Stimulated activated CD8-positive, alpha-beta memory T cell treated with anti-CD3 and anti-CD28 coated beads, Interleukin-4, amount 100 ng/mL, for 1 hour (primary cell): ENCODE data around the gene OS9.
"Not testable (repeated sequence)": the region's sequence is repeated elsewhere in the genome, so short reads cannot be mapped to it uniquely, and the experiment has no call there.

Experiments
- DNase-seq, 2 donors: peaks; one replicate each; pipeline ENCODE4 v3.0.0-alpha.2; 2020; ENCODE audit warnings: low read depth in 2 of 2, low spot score in 1 of 2

Gene OS9

DNA sequence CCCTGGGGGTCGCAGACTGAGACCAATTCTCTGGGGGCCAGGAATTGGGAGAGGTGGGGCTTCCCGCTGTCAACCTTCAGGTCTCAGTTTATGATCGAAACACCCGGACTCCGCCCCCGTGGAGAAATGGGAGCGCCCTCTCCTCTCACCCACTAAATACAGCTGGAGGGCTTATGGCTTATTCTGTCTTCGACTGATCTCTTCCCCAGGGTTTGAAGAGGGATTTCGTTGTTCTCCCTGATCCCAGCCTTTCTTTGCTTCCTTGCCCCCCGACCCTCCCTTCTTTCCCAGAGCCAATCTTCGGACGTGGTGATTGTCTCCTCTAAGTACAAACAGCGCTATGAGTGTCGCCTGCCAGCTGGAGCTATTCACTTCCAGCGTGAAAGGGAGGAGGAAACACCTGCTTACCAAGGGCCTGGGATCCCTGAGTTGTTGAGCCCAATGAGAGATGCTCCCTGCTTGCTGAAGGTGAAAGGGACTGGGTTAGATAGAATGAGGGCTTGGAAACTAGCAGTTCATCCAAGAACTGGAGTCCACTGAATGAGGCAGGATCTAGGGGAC, 607 bp downstream of the OS9 start:
- no peak for DNase-seq

DNA sequence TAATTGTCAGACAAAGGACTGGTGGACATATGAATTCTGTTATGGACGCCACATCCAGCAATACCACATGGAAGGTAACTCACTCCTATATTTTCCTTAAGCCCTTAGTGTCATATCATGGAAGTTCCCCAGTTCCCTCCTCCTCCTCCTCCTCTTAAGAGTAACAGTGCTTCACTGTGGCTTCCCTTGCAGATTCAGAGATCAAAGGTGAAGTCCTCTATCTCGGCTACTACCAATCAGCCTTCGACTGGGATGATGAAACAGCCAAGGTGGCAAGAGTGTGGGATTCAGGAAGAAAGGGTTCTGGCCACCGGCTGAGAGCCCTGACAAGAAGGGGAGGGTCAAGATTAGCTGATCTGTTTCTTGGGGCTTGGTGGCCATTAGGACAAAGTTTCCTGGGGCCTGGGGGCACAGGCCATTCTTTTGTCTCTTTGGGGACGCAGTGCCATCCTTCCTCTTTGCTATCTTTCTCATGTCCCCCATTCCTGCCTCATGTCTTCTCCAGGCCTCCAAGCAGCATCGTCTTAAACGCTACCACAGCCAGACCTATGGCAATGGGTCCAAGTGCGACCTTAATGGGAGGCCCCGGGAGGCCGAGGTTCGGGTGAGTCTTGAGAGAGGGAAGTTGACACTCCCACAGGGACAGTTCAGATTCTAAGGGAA, 2.0 kb downstream of the OS9 start:
- no peak for DNase-seq

DNA sequence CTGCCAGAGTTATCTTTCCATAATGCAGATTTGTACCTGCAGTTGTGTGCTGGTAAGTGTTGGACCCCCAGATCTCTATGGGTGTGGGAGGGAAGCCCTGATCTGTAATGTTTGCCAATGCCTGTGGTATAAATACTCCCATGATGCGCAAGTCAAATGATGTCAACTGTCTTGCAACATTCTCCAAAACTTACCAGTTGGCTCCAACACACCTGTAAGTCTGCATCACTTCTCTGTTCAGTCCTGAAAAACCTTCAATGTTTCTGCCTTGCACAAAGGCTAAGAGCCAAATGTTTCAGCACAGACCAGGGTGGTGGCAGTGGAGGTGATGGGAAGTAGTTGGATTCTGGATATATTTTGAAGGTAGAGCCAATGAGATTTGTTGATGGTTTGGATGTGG, 3.1 kb downstream of the OS9 start:
- DNase-seq, result no peak

DNA sequence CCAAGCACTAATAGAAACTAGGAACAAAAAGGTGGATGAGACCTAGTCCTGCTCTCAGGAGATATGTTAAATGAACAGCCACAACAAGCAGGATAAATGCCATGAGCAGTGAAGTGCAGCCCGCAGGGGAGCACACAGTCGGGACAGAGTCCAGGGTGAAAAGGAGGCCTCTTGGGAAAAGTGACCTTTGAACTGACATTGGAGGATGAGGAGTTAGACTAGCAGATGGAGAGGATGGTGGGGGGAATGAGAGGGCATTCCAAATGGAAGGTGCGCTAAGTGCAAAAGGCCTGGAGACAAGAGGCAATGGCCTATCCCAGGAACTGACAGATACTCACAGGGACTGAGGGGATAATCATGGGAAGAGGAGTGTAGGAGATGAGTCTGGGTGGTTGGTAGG, 4.5 kb downstream of the OS9 start:
- no peak for DNase-seq

DNA sequence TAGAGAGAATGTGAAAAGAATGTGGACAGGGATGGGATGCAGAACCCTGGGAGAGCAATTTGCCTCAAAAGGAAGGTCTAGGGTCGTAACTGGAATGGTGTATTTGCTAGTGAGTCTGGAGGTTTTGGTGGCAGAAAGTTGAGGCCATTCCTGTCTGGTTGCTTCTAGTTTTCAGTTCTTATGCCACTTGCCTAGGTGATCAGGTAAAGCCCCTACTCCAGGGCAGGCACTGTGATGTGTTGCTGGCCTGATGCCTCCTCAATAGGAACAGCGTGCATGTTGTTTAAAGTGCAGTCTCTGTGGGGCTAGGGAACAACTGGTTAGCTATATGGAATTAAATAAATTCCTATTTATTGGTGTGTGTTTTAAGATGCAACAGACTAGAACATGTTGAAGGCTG, 6.4 kb downstream of the OS9 start:
- DNase-seq, result no peak

DNA sequence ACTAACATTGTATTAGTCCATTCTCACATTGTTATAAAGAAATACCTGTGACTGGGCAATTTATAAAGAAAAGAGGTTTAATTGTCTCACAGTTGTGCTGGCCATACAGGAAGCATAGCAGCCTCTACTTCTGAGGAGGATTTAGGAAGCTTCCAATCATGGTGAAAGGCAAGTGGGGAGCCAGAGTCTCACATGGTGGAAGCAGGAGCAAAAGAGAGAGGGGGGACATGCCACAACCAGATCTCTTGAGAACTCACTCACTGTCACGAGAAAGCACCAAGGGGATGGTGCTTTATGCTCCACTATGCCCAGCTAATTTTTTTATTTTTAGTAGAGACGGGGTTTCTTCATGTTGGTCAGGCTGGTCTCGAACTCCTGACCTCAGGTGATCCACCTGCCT, 13.3 kb downstream of the OS9 start:
- no peak for DNase-seq

DNA sequence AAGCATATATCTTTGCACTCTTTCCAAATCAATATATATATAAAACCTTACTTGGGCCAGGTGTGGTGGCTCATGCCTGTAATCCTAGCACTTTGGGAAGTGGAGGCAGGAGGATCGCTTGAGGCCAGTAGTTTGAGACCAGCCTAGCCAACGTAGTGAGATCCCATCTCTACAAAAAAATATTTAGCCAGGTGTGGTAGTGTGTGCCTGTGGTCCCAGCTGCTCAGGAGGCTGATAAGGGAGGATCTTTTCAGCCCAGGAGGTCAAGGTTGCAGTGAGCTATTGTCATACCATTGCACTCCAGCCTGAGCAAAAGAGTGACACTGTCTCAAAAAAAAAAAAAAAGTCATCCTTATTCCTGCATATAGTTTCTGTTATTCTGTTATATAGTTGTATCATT, 14.4 kb downstream of the OS9 start:
- no peak for DNase-seq

DNA sequence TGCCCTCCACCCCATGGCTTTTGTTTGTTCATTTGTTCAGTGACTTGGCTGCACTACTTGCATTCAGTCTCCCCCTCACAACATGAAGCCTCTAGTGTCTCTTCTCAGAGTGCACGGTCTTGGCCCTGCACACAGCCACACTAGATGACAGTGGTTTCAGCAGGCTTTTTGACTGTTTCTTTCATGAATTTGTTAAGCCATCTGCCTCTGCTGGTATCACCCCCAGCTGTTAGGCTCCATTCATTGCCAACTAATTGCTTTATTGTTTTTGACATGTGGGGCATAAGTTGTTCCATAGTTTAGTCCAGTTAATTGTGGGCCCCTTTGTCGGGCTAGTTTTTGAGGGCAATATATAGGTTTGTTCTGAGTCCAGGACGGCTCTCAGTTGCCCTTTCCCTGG, 18.8 kb downstream of the OS9 start:
- DNase-seq, result no peak

DNA sequence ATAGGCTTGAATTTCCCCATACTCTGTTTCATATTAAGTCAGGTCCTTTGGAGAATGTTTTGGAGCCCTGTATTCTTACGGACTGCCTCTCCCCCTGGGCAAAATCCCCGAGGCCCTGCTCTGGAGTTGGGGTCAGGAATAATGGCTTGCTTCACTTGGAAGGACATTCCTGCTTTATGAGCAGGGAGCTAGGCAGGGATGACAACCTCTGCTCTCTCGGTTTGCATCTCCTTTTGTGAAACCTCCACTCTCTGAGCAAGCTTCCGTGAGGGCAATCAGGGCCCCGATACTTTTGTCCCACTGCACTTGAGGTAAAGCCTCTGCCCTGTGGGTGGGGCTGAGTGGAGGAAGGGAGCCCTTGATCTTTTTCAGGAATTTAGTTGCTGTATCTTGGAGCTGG, 19.3 kb downstream of the OS9 start:
- DNase-seq, result no peak

DNA sequence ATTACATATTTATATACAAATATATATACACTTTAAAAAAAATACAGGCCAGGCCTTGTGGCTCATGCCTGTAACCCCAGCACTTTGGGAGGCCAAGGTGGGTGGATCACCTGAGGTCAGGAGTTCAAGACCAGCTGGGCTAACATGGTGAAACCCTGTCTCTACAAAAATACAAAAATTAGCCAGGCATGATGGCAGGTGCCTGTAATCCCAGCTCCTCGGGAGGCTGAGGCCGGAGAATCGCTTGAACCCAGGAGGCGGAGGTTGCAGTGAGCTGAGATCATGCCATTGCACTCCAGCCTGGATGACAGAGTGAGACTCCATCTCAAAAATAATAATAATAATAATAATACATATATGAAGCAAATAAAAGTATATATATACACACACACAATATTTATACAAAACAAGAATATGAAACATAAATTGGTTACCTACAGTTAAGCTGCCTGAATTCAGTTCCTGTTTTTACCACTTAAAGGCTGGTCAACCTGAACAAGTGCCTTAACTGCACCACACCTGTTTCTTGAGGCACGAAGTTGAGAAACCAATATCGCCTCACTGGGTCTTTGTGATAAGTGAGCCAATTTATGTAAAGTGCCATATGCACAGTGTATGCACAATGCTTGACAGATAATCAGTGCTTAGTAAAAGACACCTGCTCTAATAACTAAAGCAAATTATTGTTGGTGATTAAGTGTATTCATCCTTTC, 21.3 kb downstream of the OS9 start:
- DNase-seq, result not testable (repeated sequence)

DNA sequence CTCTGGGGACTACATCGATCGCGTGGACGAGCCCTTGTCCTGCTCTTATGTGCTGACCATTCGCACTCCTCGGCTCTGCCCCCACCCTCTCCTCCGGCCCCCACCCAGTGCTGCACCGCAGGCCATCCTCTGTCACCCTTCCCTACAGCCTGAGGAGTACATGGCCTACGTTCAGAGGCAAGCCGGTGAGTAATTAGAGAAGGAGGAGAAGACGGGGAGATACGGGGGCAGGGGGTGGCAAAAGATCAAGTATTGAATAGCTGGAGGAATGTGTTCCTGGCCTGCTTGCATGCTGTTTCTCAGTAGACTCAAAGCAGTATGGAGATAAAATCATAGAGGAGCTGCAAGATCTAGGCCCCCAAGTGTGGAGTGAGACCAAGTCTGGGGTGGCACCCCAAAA, 21.9 kb downstream of the OS9 start:
- no peak for DNase-seq

DNA sequence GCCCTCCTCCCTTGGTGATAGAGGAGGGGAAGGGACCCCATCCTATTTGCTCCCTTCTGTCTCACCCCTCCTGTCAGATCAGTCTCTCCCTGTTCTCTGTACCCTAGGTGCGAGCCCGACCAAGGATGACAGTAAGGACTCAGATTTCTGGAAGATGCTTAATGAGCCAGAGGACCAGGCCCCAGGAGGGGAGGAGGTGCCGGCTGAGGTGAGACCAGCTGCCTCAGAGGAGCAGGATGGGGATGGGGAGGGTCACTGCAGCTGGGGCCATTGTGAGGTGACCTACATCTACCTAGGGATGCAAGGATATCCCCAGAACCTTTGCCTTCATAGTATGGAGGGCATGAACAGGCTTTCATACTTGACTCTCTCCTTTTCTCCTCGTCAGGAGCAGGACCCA, 22.4 kb downstream of the OS9 start:
- no peak for DNase-seq

DNA sequence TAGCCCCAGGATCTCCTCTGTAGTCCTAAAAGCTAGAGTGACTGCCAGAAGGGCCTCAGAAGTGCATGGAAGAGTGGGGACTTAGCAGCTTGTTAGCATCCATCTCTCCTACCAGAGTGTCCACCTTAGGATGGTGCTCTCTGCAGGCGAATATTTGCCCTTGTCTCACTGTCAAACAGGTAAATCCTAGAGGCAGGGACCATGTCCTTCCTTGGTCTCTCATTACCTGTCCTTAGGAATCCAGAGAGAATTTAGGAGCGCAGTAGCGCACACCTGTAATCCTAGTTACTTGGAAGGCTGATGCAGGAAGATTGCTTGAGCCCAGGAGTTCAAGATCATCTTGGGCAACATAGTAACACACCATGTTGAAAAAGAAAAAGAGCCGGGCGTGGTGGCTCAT, 23.2 kb downstream of the OS9 start:
- no peak for DNase-seq

DNA sequence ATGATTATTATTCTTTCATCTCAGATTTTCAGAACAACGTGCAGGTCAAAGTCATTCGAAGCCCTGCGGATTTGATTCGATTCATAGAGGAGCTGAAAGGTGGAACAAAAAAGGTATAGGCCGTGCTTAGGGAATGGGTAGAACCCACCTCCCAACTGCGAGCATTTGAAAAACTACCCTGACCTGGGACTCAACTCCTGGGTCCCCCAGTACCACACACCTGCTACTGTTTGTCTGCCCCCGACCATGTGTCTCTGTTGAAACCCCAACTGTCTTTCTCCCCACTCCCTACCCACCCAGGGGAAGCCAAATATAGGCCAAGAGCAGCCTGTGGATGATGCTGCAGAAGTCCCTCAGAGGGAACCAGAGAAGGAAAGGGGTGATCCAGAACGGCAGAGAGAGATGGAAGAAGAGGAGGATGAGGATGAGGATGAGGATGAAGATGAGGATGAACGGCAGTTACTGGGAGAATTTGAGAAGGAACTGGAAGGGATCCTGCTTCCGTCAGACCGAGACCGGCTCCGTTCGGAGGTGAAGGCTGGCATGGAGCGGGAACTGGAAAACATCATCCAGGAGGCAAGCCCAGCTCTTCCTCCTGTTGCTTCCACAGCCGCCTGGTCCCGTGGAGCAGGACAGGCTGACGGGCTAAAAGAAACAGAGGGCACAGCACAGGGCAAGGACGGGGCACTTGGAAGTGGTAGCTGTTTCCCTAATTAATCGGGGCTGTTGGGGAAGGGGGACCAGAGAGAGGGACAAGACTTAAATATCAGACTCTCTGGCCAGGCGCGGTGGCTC, 24.1 kb downstream of the OS9 start:
- DNase-seq, result no peak

DNA sequence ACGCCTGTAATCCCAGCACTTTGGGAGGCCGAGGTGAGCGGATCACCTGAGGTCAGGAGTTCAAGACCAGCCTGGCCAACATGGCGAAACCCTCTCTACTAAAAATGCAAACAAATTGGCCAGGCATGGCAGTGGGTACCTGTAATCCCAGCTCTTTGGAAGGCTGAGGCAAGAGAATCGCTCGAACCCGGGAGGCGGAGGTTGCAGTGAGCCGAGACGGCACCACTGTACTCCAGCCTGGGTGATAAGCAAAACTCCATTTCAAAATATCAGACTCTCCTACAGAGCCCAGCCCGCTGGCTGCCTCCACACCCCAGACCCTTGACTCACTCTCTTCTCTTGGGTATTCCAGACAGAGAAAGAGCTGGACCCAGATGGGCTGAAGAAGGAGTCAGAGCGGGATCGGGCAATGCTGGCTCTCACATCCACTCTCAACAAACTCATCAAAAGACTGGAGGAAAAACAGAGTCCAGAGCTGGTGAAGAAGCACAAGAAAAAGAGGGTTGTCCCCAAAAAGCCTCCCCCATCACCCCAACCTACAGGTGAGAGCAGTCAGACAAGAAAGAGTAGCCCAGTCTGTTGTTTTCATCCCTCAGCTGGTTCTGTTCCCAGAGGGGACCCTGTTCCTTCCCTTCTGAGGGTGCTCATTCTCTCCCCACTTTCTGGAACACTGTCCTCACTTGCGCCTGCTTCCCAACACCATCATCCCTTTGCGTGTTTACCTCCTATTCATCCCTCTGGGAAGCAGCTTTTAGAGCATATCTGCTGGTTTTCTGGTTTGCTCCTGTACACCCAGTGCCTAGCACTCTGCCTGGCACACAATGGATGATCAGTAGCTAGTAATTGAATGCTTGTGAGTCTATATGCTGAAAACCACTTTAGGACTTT, 25.0 kb downstream of the OS9 start:
- DNase-seq, result no peak

DNA sequence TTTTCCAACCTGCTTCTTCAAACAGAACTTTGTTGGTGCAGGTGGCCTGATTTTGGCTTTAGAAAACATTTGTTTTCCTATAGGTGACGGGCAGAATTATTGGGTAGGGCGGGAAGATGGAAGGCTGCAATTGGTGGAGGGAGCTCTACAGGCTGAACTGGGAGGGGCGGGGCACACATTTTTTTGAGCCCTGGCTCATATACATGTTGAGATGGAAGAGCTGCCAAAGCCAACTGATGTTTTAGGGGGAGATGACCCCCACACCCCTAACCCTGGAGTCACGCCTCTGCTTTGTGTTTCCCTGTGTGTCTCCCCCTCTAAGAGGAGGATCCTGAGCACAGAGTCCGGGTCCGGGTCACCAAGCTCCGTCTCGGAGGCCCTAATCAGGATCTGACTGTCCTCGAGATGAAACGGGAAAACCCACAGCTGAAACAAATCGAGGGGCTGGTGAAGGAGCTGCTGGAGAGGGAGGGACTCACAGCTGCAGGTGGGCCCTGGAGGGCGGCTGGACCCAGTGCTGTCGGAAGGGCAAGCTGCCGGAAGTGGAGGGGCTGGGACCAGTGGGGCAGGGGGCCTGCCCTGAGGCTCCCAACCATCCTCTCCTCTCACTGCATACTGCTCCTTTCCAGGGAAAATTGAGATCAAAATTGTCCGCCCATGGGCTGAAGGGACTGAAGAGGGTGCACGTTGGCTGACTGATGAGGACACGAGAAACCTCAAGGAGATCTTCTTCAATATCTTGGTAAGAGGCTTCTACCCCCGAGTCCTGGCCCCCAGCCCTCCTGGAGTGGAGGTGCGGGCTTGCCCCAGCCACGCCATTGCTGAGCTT, 26.1 kb downstream of the OS9 start:
- DNase-seq, result no peak

DNA sequence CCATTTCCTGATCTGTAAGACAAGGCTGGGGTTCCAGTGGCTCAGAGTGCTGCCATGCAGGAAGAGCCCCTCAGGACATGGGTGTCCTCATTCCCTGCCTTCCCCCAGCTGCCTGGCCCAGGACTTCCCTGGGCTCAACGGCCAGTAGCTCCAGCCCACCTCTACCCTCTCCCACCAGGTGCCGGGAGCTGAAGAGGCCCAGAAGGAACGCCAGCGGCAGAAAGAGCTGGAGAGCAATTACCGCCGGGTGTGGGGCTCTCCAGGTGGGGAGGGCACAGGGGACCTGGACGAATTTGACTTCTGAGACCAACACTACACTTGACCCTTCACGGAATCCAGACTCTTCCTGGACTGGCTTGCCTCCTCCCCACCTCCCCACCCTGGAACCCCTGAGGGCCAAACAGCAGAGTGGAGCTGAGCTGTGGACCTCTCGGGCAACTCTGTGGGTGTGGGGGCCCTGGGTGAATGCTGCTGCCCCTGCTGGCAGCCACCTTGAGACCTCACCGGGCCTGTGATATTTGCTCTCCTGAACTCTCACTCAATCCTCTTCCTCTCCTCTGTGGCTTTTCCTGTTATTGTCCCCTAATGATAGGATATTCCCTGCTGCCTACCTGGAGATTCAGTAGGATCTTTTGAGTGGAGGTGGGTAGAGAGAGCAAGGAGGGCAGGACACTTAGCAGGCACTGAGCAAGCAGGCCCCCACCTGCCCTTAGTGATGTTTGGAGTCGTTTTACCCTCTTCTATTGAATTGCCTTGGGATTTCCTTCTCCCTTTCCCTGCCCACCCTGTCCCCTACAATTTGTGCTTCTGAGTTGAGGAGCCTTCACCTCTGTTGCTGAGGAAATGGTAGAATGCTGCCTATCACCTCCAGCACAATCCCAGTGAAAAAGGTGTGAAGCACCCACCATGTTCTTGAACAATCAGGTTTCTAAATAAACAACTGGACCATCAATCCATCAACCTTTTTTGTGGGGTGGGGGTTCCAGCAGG, 27.0 kb downstream of the OS9 start:
- no peak for DNase-seq

DNA sequence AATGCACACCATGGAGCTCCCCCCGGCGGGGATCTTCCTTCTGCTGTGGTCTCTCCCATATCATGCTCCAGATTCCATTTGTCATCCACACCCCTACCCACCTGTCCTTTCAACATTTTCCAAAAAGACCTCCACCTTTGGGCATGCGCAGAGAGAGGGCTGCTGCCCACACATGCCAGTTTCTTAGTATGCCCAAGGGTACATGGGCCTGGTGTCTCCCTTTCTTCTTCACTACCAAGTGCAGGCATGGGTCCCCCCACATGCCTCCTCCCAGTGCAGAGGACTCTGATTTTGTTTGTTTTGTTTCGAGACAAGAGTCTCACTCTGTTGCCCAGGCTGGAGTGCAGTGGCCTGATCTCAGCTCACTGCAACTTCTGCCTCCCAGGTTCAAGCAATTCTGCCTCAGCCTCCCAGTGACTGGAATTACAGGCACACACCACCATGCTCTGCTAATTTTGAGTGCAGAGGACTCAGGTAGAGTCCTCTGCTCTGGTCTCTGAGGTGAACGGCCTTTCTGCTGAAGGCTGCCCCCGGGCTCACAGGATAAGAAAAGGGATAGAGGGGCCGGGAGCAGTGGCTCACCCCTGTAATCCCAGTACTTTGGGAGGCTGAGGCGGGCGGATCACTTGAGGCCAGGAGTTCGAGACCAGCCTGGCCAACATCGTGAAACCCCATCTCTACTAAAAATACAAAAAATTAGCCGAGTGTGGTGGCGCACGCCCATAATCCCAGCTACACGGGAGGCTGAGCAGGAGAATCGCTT, 28.1 kb downstream of the OS9 start:
- not testable (repeated sequence) for DNase-seq
